Mammary epithelial cell (primary cell): ENCODE results near the gene KRTAP10-9.

Experiments
- EZH2 ChIP-seq: IDR thresholded peaks from 2 replicates; pipeline ENCODE4 v1.6.1; 2012; ENCODE audit warnings: low read length, inconsistent platforms, borderline replicate concordance
- TF ChIP-seq, protein P1 (sequence below), 2 donors: IDR thresholded peaks in 1 of 2; conservative IDR thresholded peaks in 1 of 2; 2 replicates each; pipeline ENCODE4 v1.5.1; 2011 to 2012; ENCODE audit warnings: inconsistent platforms in 2 of 2, low read length in 2 of 2, mild to moderate bottlenecking in 2 of 2, control low read depth in 1 of 2, low read depth in 1 of 2; ENCODE audit not compliant: insufficient read depth in 1 of 2; ENCODE audit errors: extremely low read depth in 1 of 2

- TF ChIP-seq, protein P1, sequence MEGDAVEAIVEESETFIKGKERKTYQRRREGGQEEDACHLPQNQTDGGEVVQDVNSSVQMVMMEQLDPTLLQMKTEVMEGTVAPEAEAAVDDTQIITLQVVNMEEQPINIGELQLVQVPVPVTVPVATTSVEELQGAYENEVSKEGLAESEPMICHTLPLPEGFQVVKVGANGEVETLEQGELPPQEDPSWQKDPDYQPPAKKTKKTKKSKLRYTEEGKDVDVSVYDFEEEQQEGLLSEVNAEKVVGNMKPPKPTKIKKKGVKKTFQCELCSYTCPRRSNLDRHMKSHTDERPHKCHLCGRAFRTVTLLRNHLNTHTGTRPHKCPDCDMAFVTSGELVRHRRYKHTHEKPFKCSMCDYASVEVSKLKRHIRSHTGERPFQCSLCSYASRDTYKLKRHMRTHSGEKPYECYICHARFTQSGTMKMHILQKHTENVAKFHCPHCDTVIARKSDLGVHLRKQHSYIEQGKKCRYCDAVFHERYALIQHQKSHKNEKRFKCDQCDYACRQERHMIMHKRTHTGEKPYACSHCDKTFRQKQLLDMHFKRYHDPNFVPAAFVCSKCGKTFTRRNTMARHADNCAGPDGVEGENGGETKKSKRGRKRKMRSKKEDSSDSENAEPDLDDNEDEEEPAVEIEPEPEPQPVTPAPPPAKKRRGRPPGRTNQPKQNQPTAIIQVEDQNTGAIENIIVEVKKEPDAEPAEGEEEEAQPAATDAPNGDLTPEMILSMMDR (conservative IDR thresholded peaks at IDR 0.05 in 1 of 2, IDR thresholded peaks at IDR 0.05 in 1 of 2; ENCODE audit: extremely low read depth in 1 of 2, insufficient read depth in 1 of 2, low read depth in 1 of 2, low read length in 2 of 2): no peak
- no peak for TF ChIP-seq EZH2
These were observed 51.0 kb downstream of the KRTAP10-9 start for GRCh38 chr21:44677881-44678280.
